GM18519 (cell line): ENCODE results near the gene POLRMT.
"Not testable (repeated sequence)": the region's sequence is repeated elsewhere in the genome, so short reads cannot be mapped to it uniquely, and the experiment has no call there.

Experiments
- ATAC-seq: cut with Tn5 transposase; IDR thresholded peaks from one replicate; pipeline ENCODE4 v1.9.1; 2021; ENCODE audit warnings: mild to moderate bottlenecking, moderate library complexity; ENCODE audit not compliant: unreplicated experiment, low FRiP score

POLRMT gene

DNA sequence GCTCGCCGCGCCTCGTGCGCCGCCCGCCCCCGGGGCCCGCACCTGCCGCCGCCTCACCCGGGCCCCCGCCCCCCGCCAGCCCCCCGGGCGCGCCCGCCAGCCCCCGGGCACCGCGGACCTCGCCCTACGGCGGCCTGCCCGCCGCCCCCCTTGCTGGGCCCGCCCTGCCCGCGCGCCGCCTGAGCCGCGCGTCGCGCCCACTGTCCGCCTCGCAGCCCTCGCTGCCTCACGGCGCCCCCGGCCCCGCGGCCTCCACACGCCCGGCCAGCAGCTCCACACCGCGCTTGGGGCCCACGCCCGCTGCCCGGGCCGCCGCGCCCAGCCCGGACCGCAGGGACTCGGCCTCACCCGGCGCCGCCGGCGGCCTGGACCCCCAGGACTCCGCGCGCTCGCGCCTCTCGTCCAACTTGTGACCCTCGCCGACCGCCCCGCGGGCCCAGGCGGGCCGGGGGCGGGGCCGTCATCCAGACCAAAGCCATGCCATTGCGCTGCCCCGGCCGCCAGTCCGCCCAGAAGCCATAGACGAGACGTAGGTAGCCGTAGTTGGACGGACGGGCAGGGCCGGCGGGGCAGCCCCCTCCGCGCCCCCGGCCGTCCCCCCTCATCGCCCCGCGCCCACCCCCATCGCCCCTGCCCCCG is 17.2 kb downstream of the POLRMT start:
- ATAC-seq: no peak

DNA sequence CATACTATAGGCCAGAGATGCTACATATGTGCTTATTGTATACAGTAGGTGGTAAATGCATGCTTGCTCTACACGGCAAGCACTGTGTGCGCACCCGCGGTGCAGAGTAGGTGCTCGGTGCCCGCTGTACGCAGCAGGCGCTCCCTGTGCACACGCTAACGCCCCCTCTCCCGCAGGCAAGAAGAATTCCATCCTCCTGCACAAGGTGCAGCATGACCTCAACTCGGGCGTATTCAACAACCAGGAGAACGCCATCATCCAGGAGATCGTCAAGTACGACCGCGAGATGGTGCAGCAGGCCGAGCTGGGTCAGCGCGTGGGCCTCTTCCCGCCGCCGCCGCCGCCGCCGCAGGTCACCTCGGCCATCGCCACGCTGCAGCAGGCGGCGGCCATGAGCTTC is 17.7 kb downstream of the POLRMT start:
- no peak for ATAC-seq

- no peak for ATAC-seq
These were observed 19.4 kb downstream of the POLRMT start for GRCh38 chr19:613732-614567.

DNA sequence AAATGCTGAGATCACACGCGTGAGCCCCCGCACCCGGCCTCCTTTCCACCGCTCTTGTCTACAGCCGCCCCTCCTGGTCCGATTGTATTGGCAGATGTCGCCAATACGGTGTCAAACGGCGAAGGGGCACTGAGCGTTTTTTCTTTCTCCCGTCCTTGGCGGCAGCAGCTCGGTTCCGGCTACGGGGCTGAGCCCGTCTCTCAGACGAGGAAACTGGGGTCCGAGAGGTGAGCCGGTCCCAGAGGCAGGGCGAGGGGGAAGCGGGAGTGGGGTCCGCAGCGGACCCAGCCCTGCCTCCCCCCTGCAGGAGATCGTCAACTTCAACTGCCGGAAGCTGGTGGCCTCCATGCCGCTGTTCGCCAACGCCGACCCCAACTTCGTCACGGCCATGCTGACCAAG is 20.4 kb downstream of the POLRMT start:
- ATAC-seq: no peak

- no peak for ATAC-seq
These were observed 21.9 kb downstream of the POLRMT start for GRCh38 chr19:611481-611868.

- ATAC-seq: no peak
These were observed 22.4 kb downstream of the POLRMT start for GRCh38 chr19:610801-611480.

GRCh38 chr19:610071-610800 is 23.1 kb downstream of the POLRMT start:
- no peak for ATAC-seq

DNA sequence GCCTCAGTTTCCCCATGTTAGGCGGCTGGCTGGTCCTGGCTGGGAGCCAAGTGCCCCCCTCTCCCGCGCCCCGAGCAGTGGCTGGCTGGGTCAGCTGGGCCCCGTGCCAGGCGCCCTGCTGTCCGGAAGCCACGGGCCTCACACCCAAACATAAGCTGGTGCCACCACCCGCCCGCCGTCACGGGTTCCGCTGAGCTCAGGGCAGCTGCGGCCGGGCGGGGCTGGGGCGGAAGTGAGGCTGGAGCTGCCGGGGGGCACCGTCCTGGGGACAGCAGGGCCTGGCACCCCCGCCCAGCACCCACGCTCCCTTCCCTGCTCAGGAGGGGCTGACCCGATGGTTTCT is 24.4 kb downstream of the POLRMT start:
- no peak for ATAC-seq

- no peak for ATAC-seq
These were observed 25.0 kb downstream of the POLRMT start for GRCh38 chr19:608155-609003.

- no peak for ATAC-seq
These were observed 25.8 kb downstream of the POLRMT start for GRCh38 chr19:607301-608154.

DNA sequence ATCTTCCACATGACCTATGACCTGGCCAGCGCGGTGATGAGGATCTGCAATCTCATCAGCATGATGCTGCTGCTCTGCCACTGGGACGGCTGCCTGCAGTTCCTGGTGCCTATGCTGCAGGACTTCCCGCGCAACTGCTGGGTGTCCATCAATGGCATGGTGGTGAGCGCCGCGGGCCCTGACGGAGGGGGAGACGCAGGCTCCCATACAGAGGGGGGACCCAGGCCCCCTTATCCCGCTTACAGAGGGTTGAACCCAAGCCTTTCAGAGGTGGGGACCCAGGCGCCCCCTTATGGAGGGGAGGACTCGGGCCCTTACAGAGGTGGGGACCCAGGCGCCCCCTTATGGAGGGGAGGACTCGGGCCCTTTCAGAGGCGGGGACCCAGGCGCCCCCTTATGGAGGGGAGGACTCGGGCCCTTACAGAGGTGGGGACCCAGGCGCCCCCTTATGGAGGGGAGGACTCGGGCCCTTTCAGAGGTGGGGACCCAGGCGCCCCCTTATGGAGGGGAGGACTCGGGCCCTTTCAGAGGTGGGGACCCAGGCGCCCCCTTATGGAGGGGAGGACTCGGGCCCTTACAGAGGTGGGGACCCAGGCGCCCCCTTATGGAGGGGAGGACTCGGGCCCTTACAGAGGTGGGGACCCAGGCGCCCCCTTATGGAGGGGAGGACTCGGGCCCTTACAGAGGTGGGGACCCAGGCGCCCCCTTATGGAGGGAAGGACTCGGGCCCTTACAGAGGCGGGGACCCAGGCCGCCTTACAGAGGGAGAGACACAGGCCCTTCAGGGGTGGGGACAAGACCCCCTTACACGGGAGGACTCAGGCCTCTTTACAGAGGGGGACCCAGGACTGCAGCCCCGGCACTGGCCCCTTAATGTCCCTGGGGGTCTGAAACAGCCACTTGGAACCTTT is 28.0 kb downstream of the POLRMT start:
- not testable (repeated sequence) for ATAC-seq

DNA sequence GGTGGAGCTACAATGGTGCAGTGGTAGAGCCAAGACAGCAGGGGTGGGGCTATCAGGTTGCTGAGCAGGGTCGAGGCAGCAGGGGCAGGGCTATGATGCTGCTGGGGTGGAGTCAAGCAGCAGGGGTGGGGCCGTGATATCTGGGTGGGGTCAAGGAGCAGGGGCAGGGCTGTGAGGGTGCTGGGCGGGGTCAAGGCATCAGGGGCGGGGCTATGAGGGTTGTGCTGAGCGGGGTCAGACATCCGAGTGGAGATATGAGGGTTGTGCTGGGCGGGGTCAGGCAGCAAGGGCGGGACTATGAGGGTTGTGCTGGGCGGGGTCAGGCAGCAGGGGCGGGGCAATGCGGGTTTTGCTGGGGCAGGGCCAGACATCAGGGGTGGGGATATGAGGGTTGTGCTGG is 29.0 kb downstream of the POLRMT start:
- no peak for ATAC-seq

DNA sequence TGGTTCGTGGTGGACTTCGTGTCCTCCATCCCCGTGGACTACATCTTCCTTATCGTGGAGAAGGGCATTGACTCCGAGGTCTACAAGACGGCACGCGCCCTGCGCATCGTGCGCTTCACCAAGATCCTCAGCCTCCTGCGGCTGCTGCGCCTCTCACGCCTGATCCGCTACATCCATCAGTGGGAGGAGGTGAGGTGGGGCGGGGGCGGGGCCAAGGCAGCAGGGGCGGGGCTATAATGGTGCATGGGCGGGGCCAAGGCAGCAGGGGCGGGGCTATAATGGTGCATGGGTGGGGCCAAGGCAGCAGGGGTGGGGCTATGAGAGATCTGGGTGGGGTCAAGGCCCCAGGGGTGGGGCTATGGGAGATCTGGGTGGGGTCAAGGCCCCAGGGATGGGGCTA is 29.6 kb downstream of the POLRMT start:
- not testable (repeated sequence) for ATAC-seq

DNA sequence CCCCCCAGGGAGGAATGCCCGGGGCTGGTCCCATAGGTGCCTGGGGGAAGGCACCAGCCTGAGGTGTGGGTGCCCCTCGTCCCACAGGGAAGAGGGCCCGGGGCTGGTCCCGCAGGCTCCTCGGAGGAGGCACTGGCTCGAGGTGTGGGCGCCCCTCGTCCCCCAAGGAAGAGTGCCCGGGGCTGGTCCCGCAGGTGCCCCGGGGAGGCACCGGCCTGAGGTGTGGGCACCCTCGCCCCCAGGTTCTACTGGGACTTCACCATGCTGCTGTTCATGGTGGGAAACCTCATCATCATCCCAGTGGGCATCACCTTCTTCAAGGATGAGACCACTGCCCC is 30.1 kb downstream of the POLRMT start:
- not testable (repeated sequence) for ATAC-seq

DNA sequence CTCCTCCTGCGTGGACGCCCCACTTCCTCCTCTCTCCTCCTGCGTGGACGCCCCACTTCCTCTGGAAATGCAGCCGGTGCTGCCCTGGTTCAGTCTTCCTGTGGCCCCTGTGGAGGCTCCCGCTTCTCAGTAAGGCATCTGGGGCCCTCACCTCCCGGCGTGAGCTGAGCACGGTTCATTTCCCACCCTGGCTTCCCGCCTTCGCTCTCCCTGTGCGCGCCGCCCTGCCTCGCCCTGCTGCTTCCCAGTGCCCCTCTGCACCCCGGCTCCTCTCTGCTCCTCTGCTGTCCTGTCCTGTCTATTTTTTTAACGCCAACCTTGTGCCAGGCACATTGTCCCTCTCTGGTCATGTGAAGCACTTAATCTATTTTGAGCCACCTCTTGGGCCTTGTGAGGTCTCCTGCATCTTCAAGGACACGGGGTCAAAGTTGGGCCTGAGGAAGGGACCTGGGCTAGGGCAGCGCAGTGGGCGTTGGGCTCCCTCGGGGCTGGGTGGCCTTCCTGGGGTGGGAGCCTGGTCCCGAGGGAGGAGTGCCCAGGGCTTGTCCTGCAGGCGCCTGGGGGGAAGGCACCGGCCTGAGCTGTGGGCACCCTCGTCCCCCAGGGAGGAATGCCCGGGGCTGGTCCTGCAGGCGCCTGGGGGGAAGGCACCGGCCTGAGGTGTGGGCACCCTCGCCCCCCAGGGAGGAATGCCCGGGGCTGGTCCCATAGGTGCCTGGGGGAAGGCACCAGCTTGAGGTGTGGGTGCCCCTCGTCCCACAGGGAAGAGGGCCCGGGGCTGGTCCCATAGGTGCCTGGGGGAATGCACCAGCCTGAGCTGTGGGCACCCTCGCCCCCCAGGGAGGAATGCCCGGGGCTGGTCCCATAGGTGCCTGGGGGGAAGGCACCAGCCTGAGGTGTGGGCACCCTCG is 30.7 kb downstream of the POLRMT start:
- ATAC-seq: no peak

DNA sequence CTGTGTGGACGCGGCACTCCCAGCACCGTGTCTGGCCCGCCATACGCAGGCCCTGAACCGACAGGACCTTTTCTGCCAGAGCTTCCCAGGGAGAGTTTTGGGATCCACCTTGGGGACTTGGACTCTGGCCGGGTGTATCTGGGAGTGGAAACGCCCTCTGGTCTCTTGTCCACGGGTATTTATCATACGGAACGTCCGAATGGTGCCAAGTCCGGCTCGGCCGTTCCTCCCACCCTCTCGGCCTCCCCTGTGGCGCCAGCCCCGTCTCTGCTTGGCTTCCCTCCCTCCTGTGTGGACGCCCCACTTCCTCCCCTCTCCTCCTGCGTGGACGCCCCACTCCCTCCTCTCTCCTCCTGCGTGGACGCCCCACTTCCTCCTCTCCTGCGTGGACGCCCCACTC is 31.5 kb downstream of the POLRMT start:
- ATAC-seq: no peak

DNA sequence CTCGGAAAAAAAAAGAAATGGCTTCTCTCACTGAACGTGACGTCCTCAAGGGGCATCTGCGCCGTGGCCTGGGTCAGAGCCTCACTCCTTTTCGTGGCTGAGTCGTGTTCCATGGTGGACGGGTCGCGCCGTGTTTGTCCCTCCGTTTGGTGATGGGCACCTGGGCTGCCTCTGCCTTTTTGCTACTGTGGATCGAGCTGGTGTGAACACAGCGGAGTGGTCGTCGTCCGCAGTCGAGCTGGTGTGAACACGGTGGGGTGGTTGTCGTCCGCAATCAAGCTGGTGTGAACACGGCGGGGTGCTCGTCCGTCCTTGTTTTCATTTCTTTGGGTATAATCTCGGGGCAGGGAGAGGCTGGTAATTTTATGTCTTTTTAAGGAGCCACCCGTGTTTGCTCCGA is 32.0 kb downstream of the POLRMT start:
- no peak for ATAC-seq
